HL-60 (cell line): ENCODE measurements around the gene FASTKD1.
"Not testable (repeated sequence)": the region's sequence is repeated elsewhere in the genome, so short reads cannot be mapped to it uniquely, and the experiment has no call there.

ENCODE experiments used
- DNase-seq, 2 experiments: peaks; one replicate each; pipeline ENCODE4 v3.0.0-alpha.2; 2010 to 2020; ENCODE audit warnings: low read depth in 1 of 2, low spot score in 1 of 2
- H3K27ac ChIP-seq: fragments of 250-450 bp; sonication (Bioruptor Pico); replicated peaks from 2 replicates; pipeline ENCODE4 v1.5.1; 2020; ENCODE audit warnings: mild to moderate bottlenecking, moderate library complexity
- H3K27me3 ChIP-seq: fragments of 250-450 bp; sonication (Bioruptor Pico); 2 replicates; pipeline ENCODE4 v1.5.1; 2021; ENCODE audit warnings: mild to moderate bottlenecking, moderate library complexity; ENCODE audit not compliant: insufficient read depth, poor library complexity, severe bottlenecking
- H3K4me3 ChIP-seq: replicated peaks from 2 replicates; pipeline ENCODE4 v1.5.1; 2011; ENCODE audit warnings: mild to moderate bottlenecking, control low read depth, low read length; ENCODE audit not compliant: insufficient read depth
- CTCF ChIP-seq: IDR thresholded peaks from one replicate; pipeline ENCODE4 v1.5.1; 2011; ENCODE audit warnings: low read length, control low read depth, inconsistent platforms; ENCODE audit not compliant: insufficient read depth
- GABPA ChIP-seq: IDR thresholded peaks from 2 replicates; pipeline ENCODE4 v1.6.1; 2012; ENCODE audit warnings: low read depth
- POLR2AphosphoS5 ChIP-seq: IDR thresholded peaks from 2 replicates; pipeline ENCODE4 v1.6.1; 2012; ENCODE audit warnings: low read depth
- REST ChIP-seq: IDR thresholded peaks from 2 replicates; pipeline ENCODE4 v1.6.1; 2012; ENCODE audit warnings: low read depth; ENCODE audit not compliant: insufficient replicate concordance
- SPI1 ChIP-seq: IDR thresholded peaks from 2 replicates; pipeline ENCODE4 v1.6.1; 2012; ENCODE audit warnings: low read depth, mild to moderate bottlenecking, borderline replicate concordance

Gene FASTKD1

GRCh38 chr2:169571571-169571970 lies 2.1 kb downstream of the FASTKD1 start:
- no peak overlapping the region for H3K4me3 ChIP-seq
- TF ChIP-seq POLR2AphosphoS5, result no peak
- no peak for TF ChIP-seq REST
- TF ChIP-seq GABPA, result no peak
- no peak for TF ChIP-seq SPI1
- TF ChIP-seq CTCF, result no peak
- no peak for DNase-seq

GRCh38 chr2:169570752-169571151 lies 2.9 kb downstream of the FASTKD1 start:
- not testable (repeated sequence) for H3K4me3 ChIP-seq, H3K27ac ChIP-seq, H3K27me3 ChIP-seq, DNase-seq

More at GRCh38 chr2:169571571-169571970, 2.1 kb downstream of the FASTKD1 start:
- H3K27ac ChIP-seq, result no peak overlapping the region
- H3K27me3 ChIP-seq, result no peaks in the 10 kb centered on the region

GRCh38 chr2:169569948-169570347 lies 3.7 kb downstream of the FASTKD1 start:
- H3K27ac ChIP-seq, result no peak overlapping the region
- DNase-seq, result no peak
- no peak overlapping the region for H3K4me3 ChIP-seq

GRCh38 chr2:169565686-169566085 lies 8.0 kb downstream of the FASTKD1 start:
- no peak overlapping the region for H3K4me3 ChIP-seq
- TF ChIP-seq SPI1, result no peak
- no peak for TF ChIP-seq POLR2AphosphoS5
- TF ChIP-seq REST, result no peak
- TF ChIP-seq GABPA, result no peak
- no peak for TF ChIP-seq CTCF
- no peaks in the 10 kb centered on the region for H3K27me3 ChIP-seq
- no peak for DNase-seq
- H3K27ac ChIP-seq, result no peak overlapping the region

More at GRCh38 chr2:169569948-169570347, 3.7 kb downstream of the FASTKD1 start:
- no peaks in the 10 kb centered on the region for H3K27me3 ChIP-seq
- no peak for TF ChIP-seq GABPA

GRCh38 chr2:169562519-169562918 lies 11.1 kb downstream of the FASTKD1 start:
- TF ChIP-seq SPI1 (no peak), GABPA (no peak)
- Histone ChIP-seq H3K4me3 (no peak overlapping the region), H3K27ac (no peak overlapping the region), H3K27me3 (no peaks in the 10 kb centered on the region)
- no peak for DNase-seq

GRCh38 chr2:169562084-169562483 lies 11.6 kb downstream of the FASTKD1 start:
- H3K27me3 ChIP-seq, H3K4me3 ChIP-seq, H3K27ac ChIP-seq, DNase-seq: not testable (repeated sequence)
